Keratinocyte (primary cell): ENCODE results near the gene CORO2B. TPM values are rescaled to one million over a fixed set of nuclear protein-coding genes. Genes with fewer than 3 reads are reported as not detected.
"Not testable (repeated sequence)": the region's sequence is repeated elsewhere in the genome, so short reads cannot be mapped to it uniquely, and the experiment has no call there.

Experiments
- DNase-seq: peaks from one replicate; pipeline ENCODE4 v3.0.0-alpha.2; 2011; ENCODE audit warnings: low read depth, missing footprints, low spot score
- FAIRE-seq: peaks from 2 replicates; lab custom pipeline; 2011; peaks lifted over from hg19 to GRCh38; lab: Jason Lieb, UNC
- H2AFZ ChIP-seq: 2 replicates; pipeline ENCODE4 v1.6.0; 2012; ENCODE audit warnings: low read length, control low read depth, inconsistent platforms; ENCODE audit not compliant: control insufficient read depth
- H3K27ac ChIP-seq: 2 replicates; pipeline ENCODE4 v1.5.1; 2011; ENCODE audit warnings: low read length; ENCODE audit not compliant: control insufficient read depth, insufficient read depth
- H3K27me3 ChIP-seq: 3 replicates; pipeline ENCODE4 v1.6.0; 2011; ENCODE audit warnings: low read length; ENCODE audit not compliant: control insufficient read depth, insufficient read depth; ENCODE audit errors: extremely low read depth
- H3K36me3 ChIP-seq, 2 experiments: 2 replicates in 1 of 2; 3 replicates in 1 of 2; pipeline ENCODE4 v1.5.1; 2011; ENCODE audit warnings: low read length in 2 of 2, mild to moderate bottlenecking in 1 of 2; ENCODE audit not compliant: control insufficient read depth in 2 of 2, insufficient read depth in 2 of 2; ENCODE audit errors: extremely low read depth in 1 of 2
- H3K4me1 ChIP-seq: 3 replicates; pipeline ENCODE4 v1.5.1; 2011; ENCODE audit warnings: low read length; ENCODE audit not compliant: control insufficient read depth, insufficient read depth; ENCODE audit errors: extremely low read depth
- H3K4me2 ChIP-seq: 3 replicates; pipeline ENCODE4 v1.6.0; 2011; ENCODE audit warnings: low read depth, low read length; ENCODE audit not compliant: control insufficient read depth, insufficient read depth; ENCODE audit errors: extremely low read depth
- H3K4me3 ChIP-seq, 3 experiments: fragments of 200-600 bp in 1 of 3; sonication (generic) in 1 of 3; 2 replicates in 2 of 3; 3 replicates in 1 of 3; pipeline ENCODE4 v1.5.1; 2011 to 2016; ENCODE audit warnings: low read length in 3 of 3, mild to moderate bottlenecking in 3 of 3, control low read depth in 2 of 3, inconsistent platforms in 1 of 3, low read depth in 1 of 3, mixed read lengths in 1 of 3, mixed run types in 1 of 3, moderate library complexity in 1 of 3; ENCODE audit not compliant: control insufficient read depth in 2 of 3, insufficient read depth in 2 of 3; ENCODE audit errors: extremely low read depth in 1 of 3
- H3K79me2 ChIP-seq: 2 replicates; pipeline ENCODE4 v1.6.0; 2012; ENCODE audit warnings: low read length; ENCODE audit not compliant: control insufficient read depth, insufficient read depth
- H3K9ac ChIP-seq: 3 replicates; pipeline ENCODE4 v1.6.0; 2011; ENCODE audit warnings: low read length; ENCODE audit not compliant: control insufficient read depth, insufficient read depth; ENCODE audit errors: extremely low read depth
- H3K9me1 ChIP-seq: 3 replicates; pipeline ENCODE4 v1.6.0; 2011; ENCODE audit warnings: low read length; ENCODE audit not compliant: control insufficient read depth, insufficient read depth; ENCODE audit errors: extremely low read depth
- H3K9me3 ChIP-seq: 2 replicates; pipeline ENCODE4 v1.5.1; 2012; ENCODE audit warnings: low read depth, low read length; ENCODE audit not compliant: control insufficient read depth
- H4K20me1 ChIP-seq: 3 replicates; pipeline ENCODE4 v1.6.0; 2011; ENCODE audit warnings: low read length; ENCODE audit not compliant: control insufficient read depth, insufficient read depth; ENCODE audit errors: extremely low read depth
- CTCF ChIP-seq, 3 experiments: IDR thresholded peaks in 1 of 3; conservative IDR thresholded peaks in 1 of 3; optimal IDR thresholded peaks in 1 of 3; 2 replicates in 2 of 3; 3 replicates in 1 of 3; pipeline versions ENCODE3 to v1.5.1; 2011; ENCODE audit warnings: low read length in 3 of 3, mild to moderate bottlenecking in 3 of 3, moderate library complexity in 2 of 3, control low read depth in 1 of 3, inconsistent platforms in 1 of 3; ENCODE audit not compliant: insufficient read depth in 2 of 3; ENCODE audit errors: extremely low read depth in 1 of 3
- EZH2 ChIP-seq: IDR thresholded peaks from one replicate; pipeline ENCODE4 v1.6.1; 2012; ENCODE audit warnings: inconsistent platforms, mild to moderate bottlenecking, low read length, moderate library complexity
- dilution Hi-C: fragments of 300-500 bp; cut with MboI; formaldehyde crosslinking; loops from one replicate; pipeline ENCODE4 v1.7.0; 2020; ENCODE audit warnings: low sequenced_read_pairs; ENCODE audit not compliant: extremely low pct_ligation_motif_present
- polyA plus RNA-seq, 5 experiments: library from polyadenylated mRNA; depleted of rRNA in 3 of 5; stranded (reverse) in 3 of 5; stranded (forward) in 1 of 5; unstranded in 1 of 5; fragments of >200 nt; gene quantifications; 1 replicate in 1 of 5; 2 replicates in 3 of 5; 3 replicates in 1 of 5; pipeline versions ENCODE4 v1.2.1 to v1.2.3, GENCODE V29; 2011 to 2012; ENCODE audit warnings: missing spikeins in 2 of 5, low read depth in 1 of 5, low replicate concordance in 1 of 5

Gene CORO2B
- polyA plus RNA-seq, 1 donor (not counting 4 experiments of a cell fraction or from before 2014, with no cell fraction given): 0.13 TPM

DNA sequence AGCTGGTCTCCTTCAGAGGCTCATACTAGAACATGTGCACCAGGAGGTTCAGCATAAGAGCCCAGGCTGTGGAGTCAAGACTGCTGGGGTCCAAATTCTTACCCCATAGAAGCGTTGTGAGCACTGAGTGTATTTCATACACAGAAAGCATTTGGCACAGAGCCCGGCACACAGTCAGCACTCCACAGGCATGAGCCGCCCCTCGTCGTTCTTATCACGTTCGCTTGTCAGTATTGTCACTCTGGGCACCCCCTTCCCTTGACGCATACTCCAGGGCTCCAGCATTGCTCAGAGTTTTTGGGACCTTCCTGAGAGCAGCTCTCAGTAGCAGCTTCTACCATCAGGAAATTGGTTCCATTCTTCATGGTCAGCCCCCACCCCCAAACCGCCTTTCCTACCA is 25.2 kb downstream of the CORO2B start:
- Histone ChIP-seq H3K4me1 (no peaks in the 10 kb centered on the region), H3K79me2 (no peaks in the 10 kb centered on the region), H3K9ac (no peak overlapping the region), H3K9me1 (no peaks in the 10 kb centered on the region), H3K4me3 (no peak overlapping the region), H2AFZ (no peak overlapping the region), H3K27ac (no peak overlapping the region), H4K20me1 (no peaks in the 10 kb centered on the region), H3K27me3 (peaks cover 3% of the 10 kb centered on the region), H3K9me3 (no peaks in the 10 kb centered on the region), H3K36me3 (no peaks in the 10 kb centered on the region), H3K4me2 (no peak overlapping the region)
- TF ChIP-seq CTCF (optimal IDR thresholded peaks at IDR 0.05 in 1 of 3, IDR thresholded peaks at IDR 0.05 in 1 of 3, conservative IDR thresholded peaks at IDR 0.05 in 1 of 3; ENCODE audit: extremely low read depth in 1 of 3, insufficient read depth in 2 of 3, low read length in 3 of 3) (no peak), EZH2 (no peak)
- no peak for DNase-seq
- dilution Hi-C loops: no loop called here
- FAIRE-seq: no peak

DNA sequence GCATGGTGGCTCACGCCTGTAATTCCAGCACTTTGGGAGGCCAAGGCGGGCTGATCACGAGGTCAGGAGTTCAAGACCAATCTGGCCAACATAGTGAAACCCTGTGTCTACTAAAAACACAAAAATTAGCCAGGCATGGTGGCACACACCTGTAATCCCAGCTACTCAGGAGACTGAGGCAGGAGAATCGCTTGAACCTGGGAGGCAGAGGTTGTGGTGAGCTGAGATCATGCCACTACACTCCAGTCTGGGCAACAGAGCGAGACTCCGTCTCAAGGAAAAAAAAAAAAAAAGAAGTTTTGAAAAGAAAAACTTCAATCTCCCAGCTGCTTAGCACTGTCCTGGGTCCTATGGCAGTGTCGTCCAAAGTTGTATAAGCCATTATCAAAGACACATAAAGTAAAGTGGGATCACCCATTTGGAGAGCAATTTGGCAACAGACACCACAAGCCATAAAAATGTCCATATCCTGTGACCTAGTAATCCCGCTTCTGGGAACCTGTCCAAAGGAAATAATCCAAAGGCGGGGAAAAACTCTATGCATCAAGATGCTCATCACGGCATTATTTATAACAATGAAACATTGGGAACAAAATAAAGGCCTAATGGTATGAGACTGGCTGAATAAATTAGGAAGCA is 26.2 kb downstream of the CORO2B start:
- FAIRE-seq, H3K27ac ChIP-seq, H3K9ac ChIP-seq, H3K4me3 ChIP-seq, dilution Hi-C loops, H3K4me2 ChIP-seq, H3K9me1 ChIP-seq, DNase-seq, H4K20me1 ChIP-seq, H3K27me3 ChIP-seq, H3K79me2 ChIP-seq, H3K9me3 ChIP-seq, H2AFZ ChIP-seq, H3K4me1 ChIP-seq, H3K36me3 ChIP-seq: not testable (repeated sequence)

GRCh38 chr15:68606375-68606774 is 27.6 kb downstream of the CORO2B start:
- H3K27ac ChIP-seq: no peak overlapping the region
- no peaks in the 10 kb centered on the region for H3K79me2 ChIP-seq
- no peak for DNase-seq
- H3K36me3 ChIP-seq: no peaks in the 10 kb centered on the region
- no peaks in the 10 kb centered on the region for H3K4me1 ChIP-seq
- H3K9ac ChIP-seq: no peak overlapping the region
- H3K27me3 ChIP-seq: no peaks in the 10 kb centered on the region
- no peak overlapping the region for H2AFZ ChIP-seq
- no peak overlapping the region for H3K4me2 ChIP-seq
- H3K9me1 ChIP-seq: no peaks in the 10 kb centered on the region
- TF ChIP-seq CTCF (optimal IDR thresholded peaks at IDR 0.05 in 1 of 3, IDR thresholded peaks at IDR 0.05 in 1 of 3, conservative IDR thresholded peaks at IDR 0.05 in 1 of 3; ENCODE audit: extremely low read depth in 1 of 3, insufficient read depth in 2 of 3, low read length in 3 of 3): no peak
- no peak for TF ChIP-seq EZH2
- dilution Hi-C loops: no loop called here
- no peak for FAIRE-seq
- no peak overlapping the region for H3K4me3 ChIP-seq
- H3K9me3 ChIP-seq: no peaks in the 10 kb centered on the region
- no peaks in the 10 kb centered on the region for H4K20me1 ChIP-seq
